ENCODE data around the gene EYA4. TPM values are rescaled to one million over a fixed set of nuclear protein-coding genes. Genes with fewer than 3 reads are reported as not detected.

The EYA4 gene
- total and polyA plus RNA-seq, 2 of the 4 experiments (the other 2 are of a cell fraction) = 5.7 to 11.1 TPM

DNA sequence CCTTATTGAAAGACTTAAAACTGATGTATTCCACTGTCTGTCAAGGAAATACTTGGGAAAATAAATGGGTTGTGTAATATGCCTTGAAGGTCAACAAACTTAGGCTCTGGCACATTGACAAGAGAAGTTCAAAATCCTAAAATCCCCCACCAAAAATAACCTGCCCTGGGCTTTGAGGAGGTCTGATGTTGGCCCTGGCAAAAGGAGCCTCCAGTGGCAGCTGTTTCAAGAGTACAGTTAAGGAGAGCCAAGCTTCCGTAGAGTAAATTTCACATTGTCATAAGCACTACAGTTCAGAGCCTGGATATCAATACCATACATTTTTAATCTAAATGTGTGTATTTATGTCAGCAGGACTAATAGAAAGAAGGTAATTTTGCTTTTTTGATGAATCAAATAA, 282.7 kb downstream of the EYA4 start:
- ChIA-PET POLR2A (ENCODE audit: unreplicated experiment) (no interaction called here), CTCF (no interaction called here)
- BruUV-seq (replicated peaks) = no TSS peak
- peaks cover 7% of the 10 kb centered on the region for H3K36me3 ChIP-seq (ENCODE audit: control insufficient read depth, insufficient read depth, low read length)
- H3K14ac ChIP-seq (replicated peaks; ENCODE audit: low read depth, low read length) = no peak overlapping the region
- no peak overlapping the region for H2AFZ ChIP-seq (replicated peaks; ENCODE audit: low read length, poor library complexity)
- no peaks in the 10 kb centered on the region for H3K9me3 ChIP-seq (ENCODE audit: control insufficient read depth, insufficient read depth, low read length)
- no peaks in the 10 kb centered on the region for H4K20me1 ChIP-seq (ENCODE audit: insufficient read depth, low read length)
- no peak overlapping the region for H4K5ac ChIP-seq (ENCODE audit: low read depth, low read length)
- H3K23ac ChIP-seq (ENCODE audit: low read depth, low read length) = no peak overlapping the region
- no peak overlapping the region for H2BK120ac ChIP-seq (ENCODE audit: low read depth, low read length)
- H3K4me2 ChIP-seq (ENCODE audit: low read depth, low read length) = no peak overlapping the region
- H3K4me1 ChIP-seq (ENCODE audit: control insufficient read depth, insufficient read depth, low read length) = no peaks in the 10 kb centered on the region
- H3K4me3 ChIP-seq (ENCODE audit: insufficient read depth, low read depth, low read length) = no peak overlapping the region
- H3K9ac ChIP-seq (ENCODE audit: low read depth, low read length) = no peak overlapping the region
- H3K4ac ChIP-seq (ENCODE audit: low read depth, low read length) = no peak overlapping the region
- ATAC-seq (ENCODE audit: low read depth) = no peak
- no peaks in the 10 kb centered on the region for H3K9me1 ChIP-seq (ENCODE audit: insufficient read depth, low read length)
- H4K8ac ChIP-seq (ENCODE audit: low read depth in 2 of 2, low read length in 2 of 2) = no peak overlapping the region
- no peak overlapping the region for H3K18ac ChIP-seq (ENCODE audit: low read depth, low read length)
- no peak overlapping the region for H2BK20ac ChIP-seq (ENCODE audit: low read depth, low read length)
- TF ChIP-seq, protein P1, sequence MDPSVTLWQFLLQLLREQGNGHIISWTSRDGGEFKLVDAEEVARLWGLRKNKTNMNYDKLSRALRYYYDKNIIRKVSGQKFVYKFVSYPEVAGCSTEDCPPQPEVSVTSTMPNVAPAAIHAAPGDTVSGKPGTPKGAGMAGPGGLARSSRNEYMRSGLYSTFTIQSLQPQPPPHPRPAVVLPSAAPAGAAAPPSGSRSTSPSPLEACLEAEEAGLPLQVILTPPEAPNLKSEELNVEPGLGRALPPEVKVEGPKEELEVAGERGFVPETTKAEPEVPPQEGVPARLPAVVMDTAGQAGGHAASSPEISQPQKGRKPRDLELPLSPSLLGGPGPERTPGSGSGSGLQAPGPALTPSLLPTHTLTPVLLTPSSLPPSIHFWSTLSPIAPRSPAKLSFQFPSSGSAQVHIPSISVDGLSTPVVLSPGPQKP (IDR thresholded peaks at IDR 0.05; ENCODE audit: borderline replicate concordance, low read depth, low read length) = no peak
- no peak for TF ChIP-seq FOS (IDR thresholded peaks at IDR 0.05; ENCODE audit: low read depth, low read length)
- no peak for TF ChIP-seq MXI1 (IDR thresholded peaks at IDR 0.05; ENCODE audit: borderline replicate concordance, low read depth, low read length)
- no peak for TF ChIP-seq CHD1 (IDR thresholded peaks at IDR 0.05; ENCODE audit: low read depth, low read length)
- TF ChIP-seq BHLHE40 (IDR thresholded peaks at IDR 0.05; ENCODE audit: low read depth, low read length) = no peak
- TF ChIP-seq MAZ (IDR thresholded peaks at IDR 0.05; ENCODE audit: borderline replicate concordance, low read depth, low read length) = no peak
- no peak for TF ChIP-seq RAD21 (IDR thresholded peaks at IDR 0.05; ENCODE audit: low read length)
- TF ChIP-seq, protein P2, sequence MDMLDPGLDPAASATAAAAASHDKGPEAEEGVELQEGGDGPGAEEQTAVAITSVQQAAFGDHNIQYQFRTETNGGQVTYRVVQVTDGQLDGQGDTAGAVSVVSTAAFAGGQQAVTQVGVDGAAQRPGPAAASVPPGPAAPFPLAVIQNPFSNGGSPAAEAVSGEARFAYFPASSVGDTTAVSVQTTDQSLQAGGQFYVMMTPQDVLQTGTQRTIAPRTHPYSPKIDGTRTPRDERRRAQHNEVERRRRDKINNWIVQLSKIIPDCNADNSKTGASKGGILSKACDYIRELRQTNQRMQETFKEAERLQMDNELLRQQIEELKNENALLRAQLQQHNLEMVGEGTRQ (IDR thresholded peaks at IDR 0.05; ENCODE audit: low read depth, low read length) = no peak
- no peak for TF ChIP-seq RCOR1 (IDR thresholded peaks at IDR 0.05; ENCODE audit: insufficient replicate concordance, low read length)
- TF ChIP-seq RFX5 (IDR thresholded peaks at IDR 0.05; ENCODE audit: low read depth, low read length) = no peak
- no peak for TF ChIP-seq CEBPB (IDR thresholded peaks at IDR 0.05; ENCODE audit: low read depth, low read length)
- in situ Hi-C loops (cut with MboI; ENCODE audit: low sequenced_read_pairs) (no loop called here), intact Hi-C loops (cut with micrococcal nuclease) (no loop called here), dilution Hi-C loops (cut with HindIII; ENCODE audit: low sequenced_read_pairs, unreplicated experiment) (no loop called here)
- WGBS, 2 experiments (ENCODE audit: extremely low coverage in 2 of 2, insufficient read length in 1 of 2) = no CpG with 5 or more reads among the region's 1 CpG
- H3K27ac ChIP-seq (ENCODE audit: insufficient read depth, low read length) = no peak overlapping the region
- H2AK9ac ChIP-seq (replicated peaks; ENCODE audit: low read depth, low read length, poor library complexity) = no peak overlapping the region
- H4K91ac ChIP-seq (ENCODE audit: insufficient read depth, low read depth, low read length) = no peak overlapping the region
- no peak overlapping the region for H2AK5ac ChIP-seq (ENCODE audit: low read depth, low read length)
- no peak for DNase-seq
- H2BK5ac ChIP-seq (ENCODE audit: low read depth, low read length, poor library complexity, severe bottlenecking) = no peak overlapping the region
- no peak overlapping the region for H3K56ac ChIP-seq (ENCODE audit: extremely low read depth, insufficient read depth, low read length)
- H2BK15ac ChIP-seq (ENCODE audit: low read depth, low read length) = no peak overlapping the region
- H3K27me3 ChIP-seq (ENCODE audit: control insufficient read depth, insufficient read depth, low read length) = no peaks in the 10 kb centered on the region
- H3K79me1 ChIP-seq (ENCODE audit: low read depth in 1 of 2, low read length in 2 of 2) = no peaks in the 10 kb centered on the region

Data from IMR-90 (cell line).